ENCODE data around the gene FGFRL1. TPM values are rescaled to one million over a fixed set of nuclear protein-coding genes. Genes with fewer than 3 reads are reported as not detected.
"Not testable (repeated sequence)": the region's sequence is repeated elsewhere in the genome, so short reads cannot be mapped to it uniquely, and the experiment has no call there.

Gene FGFRL1
- total RNA-seq, 1 donor from 2014 or later: 54.1 TPM

- DNase-seq (ENCODE audit: low spot score): no peak
Observed at GRCh38 chr4:992297-993110, 18.9 kb upstream of the FGFRL1 start.

GRCh38 chr4:993111-994029 lies 18.1 kb upstream of the FGFRL1 start, which contains the start of gene SLC26A1:
Gene SLC26A1 (minus strand): TSS chr4:993404. CDS start chr4:991703, 1,701 bp downstream.
- no peak for DNase-seq (ENCODE audit: low spot score)

- DNase-seq (ENCODE audit: low spot score): no peak
Observed at GRCh38 chr4:995311-996026, 16.0 kb upstream of the FGFRL1 start.

- DNase-seq (ENCODE audit: low spot score): no peak
Observed at GRCh38 chr4:996030-996996, 15.1 kb upstream of the FGFRL1 start.

- DNase-seq (ENCODE audit: low spot score): no peak
Observed at GRCh38 chr4:996997-997374, 14.4 kb upstream of the FGFRL1 start.

- no peak for DNase-seq (ENCODE audit: low spot score)
Observed at GRCh38 chr4:997375-998071, 13.9 kb upstream of the FGFRL1 start.

- DNase-seq (ENCODE audit: low spot score): no peak
Observed at GRCh38 chr4:998096-998691, 13.2 kb upstream of the FGFRL1 start.

- DNase-seq (ENCODE audit: low spot score): not testable (repeated sequence)
Observed at GRCh38 chr4:999240-999863, 12.1 kb upstream of the FGFRL1 start.

GRCh38 chr4:999882-1000425 lies 11.5 kb upstream of the FGFRL1 start:
- no peak for DNase-seq (ENCODE audit: low spot score)

- no peak for DNase-seq (ENCODE audit: low spot score)
Observed at GRCh38 chr4:1000686-1001260, 10.7 kb upstream of the FGFRL1 start.

- DNase-seq (ENCODE audit: low spot score): no peak
Observed at GRCh38 chr4:1001561-1002130, 9.8 kb upstream of the FGFRL1 start.

GRCh38 chr4:1002131-1002630 lies 9.2 kb upstream of the FGFRL1 start:
- no peak for DNase-seq (ENCODE audit: low spot score)

GRCh38 chr4:1002631-1003251 lies 8.7 kb upstream of the FGFRL1 start:
- DNase-seq (ENCODE audit: low spot score): no peak

GRCh38 chr4:1003271-1004070 lies 8.0 kb upstream of the FGFRL1 start:
- no peak for DNase-seq (ENCODE audit: low spot score)

GRCh38 chr4:1004071-1004418 lies 7.4 kb upstream of the FGFRL1 start:
- DNase-seq (ENCODE audit: low spot score): no peak

Data from mesenteric fat pad (tissue), 1 donor.